H54 (cell line): ENCODE measurements around the gene RMND5B.
A peak's percentile ranks its signal among the peaks of the same experiment; 100 is the strongest.
"Not testable (repeated sequence)": the region's sequence is repeated elsewhere in the genome, so short reads cannot be mapped to it uniquely, and the experiment has no call there.

ENCODE experiments used
- DNase-seq: peaks from one replicate; pipeline ENCODE4 v3.0.0; 2011; ENCODE audit warnings: low spot score, mixed read lengths; ENCODE audit not compliant: insufficient read length
- FAIRE-seq: peaks from 3 replicates; lab custom pipeline; 2011; peaks lifted over from hg19 to GRCh38; lab: Jason Lieb, UNC
- POLR2A ChIP-seq: IDR thresholded peaks from 2 replicates; pipeline ENCODE4 v1.6.1; 2011; ENCODE audit warnings: low read depth, mild to moderate bottlenecking, low read length

The RMND5B gene, protein sequence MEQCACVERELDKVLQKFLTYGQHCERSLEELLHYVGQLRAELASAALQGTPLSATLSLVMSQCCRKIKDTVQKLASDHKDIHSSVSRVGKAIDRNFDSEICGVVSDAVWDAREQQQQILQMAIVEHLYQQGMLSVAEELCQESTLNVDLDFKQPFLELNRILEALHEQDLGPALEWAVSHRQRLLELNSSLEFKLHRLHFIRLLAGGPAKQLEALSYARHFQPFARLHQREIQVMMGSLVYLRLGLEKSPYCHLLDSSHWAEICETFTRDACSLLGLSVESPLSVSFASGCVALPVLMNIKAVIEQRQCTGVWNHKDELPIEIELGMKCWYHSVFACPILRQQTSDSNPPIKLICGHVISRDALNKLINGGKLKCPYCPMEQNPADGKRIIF

DNA sequence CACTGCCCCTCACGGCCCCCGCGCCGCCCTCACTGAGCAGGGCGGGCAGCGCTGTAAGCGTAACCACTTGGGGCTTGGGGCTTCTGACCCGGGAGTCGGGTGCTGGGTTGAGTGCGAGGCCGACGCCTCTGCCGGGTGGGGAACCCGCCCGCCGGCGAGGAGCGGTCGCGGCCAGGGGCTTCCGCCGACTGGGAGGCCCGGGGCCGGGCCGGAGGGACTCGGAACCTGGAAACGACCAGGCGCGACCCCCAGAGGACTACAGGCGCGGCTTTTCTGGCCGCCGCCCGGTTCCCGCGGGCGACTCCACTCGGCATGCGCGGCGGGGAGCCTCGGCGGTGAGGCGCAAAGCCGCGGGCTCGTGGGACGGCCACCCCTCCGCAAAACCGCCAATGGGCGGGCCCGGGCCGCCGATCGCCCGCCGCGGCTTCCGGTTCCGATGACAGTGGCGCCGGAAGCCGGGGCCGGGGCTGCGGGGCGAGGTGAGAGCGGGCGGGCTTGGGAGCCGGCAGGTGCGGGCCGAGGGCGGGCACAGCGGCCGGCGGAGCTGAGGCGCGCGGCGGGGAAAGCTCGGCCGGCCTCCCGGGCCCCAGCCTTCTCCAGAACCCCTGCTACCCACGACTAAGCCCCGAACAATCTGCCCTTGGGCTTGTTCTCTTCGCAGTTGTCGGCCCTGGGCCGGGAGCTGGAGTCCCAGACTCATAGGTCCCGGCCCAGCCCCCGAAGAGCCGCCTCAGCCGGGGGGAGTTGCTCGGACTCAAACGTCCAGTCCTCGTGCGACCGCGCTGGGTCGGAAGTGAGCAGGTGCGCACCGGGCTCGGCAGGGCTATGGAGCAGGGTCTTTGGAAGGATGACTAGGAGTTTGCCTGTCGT is at the start of gene RMND5B:
RMND5B (plus strand) TSS at position 439 of the 870 bp plus-strand sequence. CDS start 7,106 bp downstream, outside the sequence.
- FAIRE-seq (no peak), DNase-seq (peak; percentile 85)
- TF ChIP-seq POLR2A = peak; percentile 50

DNA sequence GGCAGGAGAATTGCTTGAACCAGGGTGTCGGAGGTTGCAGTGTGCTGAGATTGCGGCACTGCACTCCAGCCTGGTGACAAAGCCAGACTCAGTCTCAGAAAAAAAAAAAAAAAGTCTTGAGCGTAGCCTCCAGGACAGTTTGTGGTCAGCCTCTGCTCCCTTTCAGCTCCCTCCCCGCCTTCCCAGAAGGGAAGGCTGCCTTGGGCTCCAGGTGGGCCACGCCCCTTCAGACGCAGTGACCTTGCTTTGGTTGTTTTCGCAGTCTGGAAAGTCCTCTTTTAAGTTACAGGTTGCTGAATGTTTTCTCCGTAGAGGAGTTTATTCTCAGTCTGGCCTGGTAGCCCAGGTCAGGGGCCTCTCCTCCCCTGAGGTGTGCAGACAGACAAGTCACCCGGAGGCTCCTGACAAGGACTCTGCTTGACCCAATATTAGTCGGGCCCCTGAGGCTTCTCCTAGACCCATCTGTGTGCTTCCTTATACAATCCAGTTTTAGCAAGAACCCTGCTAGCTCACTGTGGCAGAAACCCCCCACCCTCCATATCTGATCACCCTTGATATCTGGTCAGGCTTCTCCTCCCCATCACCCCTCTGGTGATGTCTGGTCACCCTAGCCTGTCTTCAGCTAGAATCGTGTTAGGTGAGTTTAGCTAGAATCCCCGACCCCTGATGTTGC is 49.1 kb upstream of the RMND5B start:
- TF ChIP-seq POLR2A = no peak
- FAIRE-seq (no peak), DNase-seq (no peak)

DNA sequence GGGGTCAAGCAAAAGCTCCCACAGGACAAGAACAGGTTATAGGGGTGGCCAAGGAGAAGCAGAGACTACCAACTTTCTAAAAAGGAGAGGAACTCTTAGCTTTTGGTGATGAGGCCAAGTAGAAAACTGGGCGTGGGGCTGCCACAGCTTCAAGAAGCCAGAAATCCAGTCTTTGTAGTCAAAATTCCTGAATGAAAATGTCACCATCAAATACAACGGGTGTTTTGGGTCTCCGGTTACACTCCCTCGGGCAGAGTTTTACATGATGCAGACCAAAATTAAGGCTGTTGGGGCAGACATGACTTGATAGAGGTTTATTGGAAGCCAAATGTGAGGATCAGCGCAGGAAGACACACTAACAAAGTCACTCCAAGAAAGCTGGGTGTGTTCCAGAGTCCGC is 46.9 kb upstream of the RMND5B start:
- FAIRE-seq = no peak
- no peak for TF ChIP-seq POLR2A

DNA sequence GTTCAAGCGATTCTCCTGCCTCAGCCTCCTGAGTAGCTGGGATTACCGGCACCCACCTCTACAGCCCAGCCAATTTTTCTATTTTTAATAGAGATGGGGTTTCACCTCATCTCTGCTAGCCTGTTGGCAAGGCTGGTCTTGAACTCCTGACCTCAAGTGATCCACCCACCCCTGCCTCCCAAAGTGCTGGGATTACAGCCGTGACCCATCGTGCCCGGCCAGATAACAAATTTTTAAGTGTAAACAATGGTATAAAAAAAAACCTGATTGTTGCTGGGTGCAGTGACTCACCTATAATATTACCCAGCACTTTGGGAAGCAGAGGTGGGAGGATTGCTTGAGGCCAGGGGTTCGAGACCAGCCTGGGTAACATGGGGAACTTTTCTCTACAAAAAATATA is 45.5 kb upstream of the RMND5B start:
- FAIRE-seq = no peak
- TF ChIP-seq POLR2A = no peak
- DNase-seq = no peak

More for the DNA sequence above, 46.9 kb upstream of the RMND5B start:
- DNase-seq = no peak

DNA sequence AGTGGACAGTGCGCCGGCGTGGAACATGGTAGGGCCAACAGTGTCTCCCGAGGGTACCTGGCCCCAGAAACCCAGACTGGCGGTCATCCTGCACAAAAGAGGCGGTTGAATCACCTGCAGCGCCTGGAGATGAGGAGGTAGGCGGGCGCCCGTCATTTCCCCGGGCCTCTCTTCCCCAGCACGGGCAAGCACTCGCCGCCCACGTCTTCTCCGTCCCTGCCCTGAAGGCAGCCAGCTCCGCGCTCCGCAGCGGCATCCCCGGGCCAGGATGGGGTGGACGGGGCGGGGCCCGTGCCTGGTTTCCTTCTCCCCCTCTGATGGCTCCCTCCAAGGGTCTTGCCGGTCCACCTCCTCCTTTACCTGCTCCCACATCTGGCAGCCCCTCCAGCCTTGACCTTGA is 44.5 kb upstream of the RMND5B start:
- DNase-seq (no peak), FAIRE-seq (no peak)
- no peak for TF ChIP-seq POLR2A

DNA sequence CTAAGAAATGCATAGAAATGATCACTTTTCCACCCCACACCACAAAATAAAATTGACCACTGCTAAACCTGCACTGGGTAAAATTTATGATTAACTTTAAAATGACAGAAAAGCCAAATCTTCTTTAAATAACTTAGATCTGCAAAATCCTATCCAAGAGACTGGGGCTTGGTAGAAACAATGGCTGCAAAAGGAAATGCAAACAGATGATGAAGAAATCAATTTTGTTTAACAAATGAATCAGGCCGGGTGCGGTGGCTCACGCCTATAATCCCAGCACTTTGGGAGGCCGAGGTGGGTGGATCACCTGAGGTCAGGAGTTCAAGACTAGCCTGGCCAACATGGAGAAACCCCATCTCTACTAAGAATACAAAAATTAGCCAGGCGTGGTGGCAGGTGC is 43.6 kb upstream of the RMND5B start:
- not testable (repeated sequence) for FAIRE-seq, DNase-seq

DNA sequence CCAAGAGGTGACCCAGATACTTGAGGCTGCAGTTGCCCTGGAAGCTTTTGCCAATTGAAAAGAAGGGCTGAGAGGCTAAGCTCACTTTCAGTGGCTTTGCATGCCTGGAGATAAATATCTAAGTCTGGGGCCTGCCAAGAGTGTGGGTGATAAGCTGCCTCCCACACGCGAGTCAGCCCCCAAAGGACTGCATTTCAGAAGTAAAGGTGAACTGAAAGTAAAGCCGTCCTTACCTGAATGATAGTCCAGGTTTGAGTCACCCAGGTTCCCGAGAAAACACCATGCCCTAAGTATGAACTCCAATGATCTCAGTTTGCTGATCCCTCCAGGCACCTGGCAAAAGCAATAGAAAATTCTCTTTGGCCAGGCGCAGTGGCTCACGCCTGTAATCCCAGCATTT is 40.0 kb upstream of the RMND5B start:
- DNase-seq = no peak
- no peak for TF ChIP-seq POLR2A
- no peak for FAIRE-seq

DNA sequence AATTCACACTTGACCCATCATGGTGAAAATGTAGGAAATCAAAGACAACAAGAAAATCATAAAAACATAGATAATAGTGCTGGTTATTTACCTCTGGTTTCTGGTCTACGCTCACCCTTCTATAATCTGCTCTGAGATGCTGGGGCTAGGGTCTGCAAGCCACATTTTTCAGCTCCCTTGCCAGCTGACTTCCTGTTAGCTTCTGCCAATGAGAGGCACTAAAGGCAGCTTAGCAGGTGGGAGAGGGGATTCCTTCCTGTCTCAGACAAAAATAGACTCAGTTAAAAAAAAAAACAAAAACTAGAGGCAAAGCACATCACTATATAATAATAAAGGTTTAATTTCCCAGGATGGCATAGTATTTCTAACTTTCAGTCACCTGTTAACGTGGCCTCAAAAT is 37.7 kb upstream of the RMND5B start:
- DNase-seq (no peak), FAIRE-seq (no peak)
- no peak for TF ChIP-seq POLR2A

DNA sequence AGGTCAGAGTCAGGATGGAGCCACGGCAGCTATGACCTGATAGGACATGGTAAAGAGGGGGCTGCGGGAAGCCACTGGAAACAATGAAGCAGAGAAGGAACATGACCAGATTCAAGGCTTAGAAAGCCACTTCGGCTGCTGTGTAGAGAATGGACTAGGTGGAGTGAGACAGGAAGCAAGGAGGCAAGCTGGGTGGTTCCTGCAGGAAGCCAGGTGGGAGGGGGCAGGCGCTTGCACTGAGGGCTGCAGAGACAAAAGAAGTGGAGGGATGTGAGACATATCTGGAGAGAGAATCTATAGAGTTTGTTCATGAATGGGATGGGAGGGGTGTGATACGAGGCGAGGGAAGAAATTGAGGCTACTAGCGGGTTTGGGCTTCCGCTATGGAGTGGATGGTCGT is 36.5 kb upstream of the RMND5B start:
- no peak for DNase-seq
- no peak for FAIRE-seq

DNA sequence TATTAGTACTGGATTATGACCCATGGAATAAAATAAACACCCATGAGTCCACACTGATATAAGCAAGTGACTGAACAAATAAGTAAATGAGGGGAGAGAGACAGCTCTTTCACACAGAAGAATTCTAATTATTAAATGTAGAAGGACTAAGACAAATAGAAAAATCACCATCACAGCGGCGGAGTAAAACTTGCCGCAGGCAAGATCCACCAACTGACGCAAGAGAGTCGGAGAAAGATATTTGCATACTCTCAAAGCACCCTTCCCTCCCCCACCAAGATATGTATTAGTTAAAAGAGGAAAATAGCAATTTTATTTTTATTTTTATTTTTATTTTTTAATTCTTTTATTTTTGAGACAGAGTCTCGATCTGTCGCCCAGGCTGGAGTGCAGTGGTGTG is 32.1 kb upstream of the RMND5B start:
- no peak for FAIRE-seq
- DNase-seq = no peak
- no peak for TF ChIP-seq POLR2A

More for the DNA sequence above, 36.5 kb upstream of the RMND5B start:
- no peak for TF ChIP-seq POLR2A

DNA sequence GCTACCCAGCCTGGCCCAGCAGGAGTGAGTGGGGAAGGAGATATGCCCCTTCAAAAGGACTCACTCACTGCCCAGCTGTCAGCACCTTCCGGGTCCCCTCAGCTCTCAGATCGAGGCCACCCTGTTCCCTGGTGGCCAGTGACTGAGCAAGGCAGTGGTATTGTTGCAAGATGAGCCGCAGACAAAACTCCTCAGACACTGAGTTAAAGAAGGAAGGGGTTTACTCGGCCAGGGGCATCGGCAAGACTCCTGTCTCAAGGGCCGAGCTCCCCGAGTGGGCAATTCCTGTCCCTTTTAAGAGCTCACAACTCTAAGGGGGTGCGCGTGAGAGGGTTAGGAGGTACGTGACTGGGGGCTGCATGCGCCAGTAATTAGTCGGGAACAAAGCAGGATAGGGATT is 27.2 kb upstream of the RMND5B start:
- FAIRE-seq = no peak

DNA sequence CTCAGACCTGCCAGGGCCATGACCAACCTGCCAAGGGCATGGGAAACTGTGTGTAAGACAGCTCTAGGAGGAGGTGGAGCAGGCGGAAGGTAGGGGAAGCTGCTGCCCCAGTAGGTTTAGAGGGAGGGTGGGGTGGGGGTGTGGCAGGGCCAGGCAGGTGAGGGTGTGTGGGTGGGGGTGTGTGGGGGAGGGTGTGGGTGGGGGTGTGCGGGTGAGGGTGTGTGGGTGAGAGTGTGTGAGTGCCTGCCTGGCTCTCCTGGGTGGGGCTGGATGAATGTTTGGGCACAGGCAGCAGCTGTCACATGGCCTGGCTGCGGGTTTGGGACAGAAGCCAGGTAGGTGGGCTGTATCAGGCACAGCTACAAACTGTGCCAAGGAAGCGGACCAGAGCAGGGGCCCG is 26.3 kb upstream of the RMND5B start:
- FAIRE-seq (no peak), DNase-seq (no peak)
- TF ChIP-seq POLR2A = no peak

More for the DNA sequence above, 27.2 kb upstream of the RMND5B start:
- no peak for DNase-seq
- TF ChIP-seq POLR2A = no peak

DNA sequence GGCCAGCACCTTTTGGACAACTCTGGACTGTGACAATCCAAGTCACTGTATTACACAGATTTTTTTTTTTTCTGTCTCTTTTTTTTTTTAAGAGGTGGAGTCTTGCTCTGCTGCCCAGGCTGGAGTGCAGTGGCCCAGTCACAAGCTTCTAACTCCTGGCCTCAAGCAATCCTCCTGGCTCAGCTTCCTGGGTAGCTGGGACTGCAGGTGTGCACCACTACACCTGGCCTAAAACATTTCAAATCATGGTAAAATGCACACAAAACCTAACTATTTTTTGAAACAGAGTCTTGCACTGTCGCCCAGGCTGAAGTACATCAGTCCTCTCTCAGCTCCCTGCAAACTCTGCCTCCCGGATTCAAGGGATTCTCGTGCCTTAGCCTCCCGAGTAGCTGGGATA is 24.7 kb upstream of the RMND5B start:
- FAIRE-seq (no peak), DNase-seq (no peak)
- TF ChIP-seq POLR2A = no peak

DNA sequence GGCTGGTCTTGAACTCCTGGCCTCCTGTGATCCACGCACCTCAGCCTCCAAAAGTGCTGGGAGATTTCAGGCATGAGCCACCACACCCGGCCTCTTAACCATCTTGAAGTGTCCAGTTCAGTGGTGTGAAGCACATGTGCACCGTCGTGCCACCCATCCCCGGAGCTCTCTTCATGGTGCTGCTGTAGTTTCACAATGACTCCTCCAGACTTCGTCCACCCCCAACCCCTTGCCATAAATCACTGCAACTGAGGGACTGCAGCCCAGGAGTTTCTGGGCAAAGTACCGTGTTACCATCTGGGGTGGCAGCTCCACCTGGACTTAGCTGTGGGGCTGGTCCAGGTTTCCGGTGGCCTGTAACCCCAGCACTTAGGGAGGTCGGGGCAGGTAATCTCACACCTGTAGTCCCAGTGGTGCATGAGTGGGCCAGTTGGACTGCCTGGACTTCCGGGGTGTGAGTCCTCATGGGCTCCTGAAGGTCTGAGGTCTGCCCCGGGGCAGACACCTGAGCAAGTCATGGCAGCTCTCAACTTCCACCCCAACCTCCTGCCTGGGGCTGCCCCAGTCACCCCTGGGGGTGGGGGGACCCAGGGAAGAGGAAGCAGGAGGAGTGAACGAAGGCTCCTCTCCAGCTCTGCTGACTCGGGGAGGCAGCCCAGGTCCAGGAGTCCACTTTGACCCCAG is 24.1 kb upstream of the RMND5B start:
- no peak for DNase-seq
- no peak for FAIRE-seq
- no peak for TF ChIP-seq POLR2A
